Measurements from ENCODE around the gene HFM1. TPM values are rescaled to one million over a fixed set of nuclear protein-coding genes. Genes with fewer than 3 reads are reported as not detected.

HFM1 gene
- total RNA-seq, 1 experiment from 2014 or later, result 2.4 TPM

DNA sequence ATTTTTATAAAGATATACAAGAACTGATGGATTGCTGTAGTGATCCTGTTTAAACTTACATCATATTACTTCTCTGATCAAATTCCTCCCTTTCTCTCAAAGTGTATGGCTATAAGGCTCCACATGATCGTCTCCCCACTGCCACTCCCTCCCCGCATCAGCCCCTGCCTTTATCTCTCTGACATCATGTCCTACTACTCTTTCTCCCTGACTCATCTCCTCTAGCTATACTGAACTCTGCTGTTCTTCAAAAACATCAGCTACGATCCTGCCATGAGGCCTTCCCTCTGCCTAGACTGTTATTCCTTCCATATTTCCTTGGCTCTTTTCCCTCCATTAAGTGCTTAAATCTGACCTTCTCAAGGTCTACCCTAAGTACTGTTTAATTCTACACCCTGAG, 22.8 kb downstream of the HFM1 start:
- Mint-ChIP-seq H3K27ac (no peak overlapping the region), H3K27me3 (ENCODE audit: low read depth) (no peaks in the 10 kb centered on the region), H3K36me3 (ENCODE audit: insufficient read depth in 1 of 3, low read depth in 3 of 3) (no peaks in the 10 kb centered on the region), H3K4me3 (no peak overlapping the region), H3K4me1 (no peaks in the 10 kb centered on the region), H3K9me3 (no peaks in the 10 kb centered on the region)
- no peaks in the 10 kb centered on the region for H3K79me2 ChIP-seq (ENCODE audit: insufficient read depth, low read length)
- no peaks in the 10 kb centered on the region for H4K20me1 ChIP-seq (ENCODE audit: control insufficient read depth, insufficient read depth, insufficient read length)
- no peak overlapping the region for H3K56ac ChIP-seq (ENCODE audit: insufficient read length, low read depth, low read length)
- H3K14ac ChIP-seq (ENCODE audit: insufficient read depth, low read length), result no peak overlapping the region
- no peaks in the 10 kb centered on the region for H3K9me3 ChIP-seq (ENCODE audit: control insufficient read depth, low read depth, low read length)
- no peak overlapping the region for H3T11ph ChIP-seq (ENCODE audit: low read length)
- no peak overlapping the region for H2AFZ ChIP-seq (ENCODE audit: low read length)
- no peak overlapping the region for H4K5ac ChIP-seq (ENCODE audit: insufficient read length, low read depth, low read length)
- H4K91ac ChIP-seq (ENCODE audit: insufficient read length, low read depth, low read length), result no peak overlapping the region
- no peak overlapping the region for H2BK120ac ChIP-seq (ENCODE audit: low read depth, low read length, poor library complexity, severe bottlenecking)
- H3K4me1 ChIP-seq (ENCODE audit: insufficient read depth, low read length), result no peaks in the 10 kb centered on the region
- no peak overlapping the region for H3K9ac ChIP-seq (ENCODE audit: extremely low read depth, insufficient read length, low read length)
- H3K18ac ChIP-seq (ENCODE audit: insufficient read length, low read depth, low read length), result no peak overlapping the region
- H3K4ac ChIP-seq (ENCODE audit: low read depth, low read length), result no peak overlapping the region
- H3K27ac ChIP-seq (ENCODE audit: insufficient read length, low read depth, low read length), result no peak overlapping the region
- no peak overlapping the region for H2BK5ac ChIP-seq (ENCODE audit: insufficient read length, low read length)
- no peaks in the 10 kb centered on the region for H3K23me2 ChIP-seq (ENCODE audit: insufficient read length, low read depth, low read length, poor library complexity, severe bottlenecking)
- H2AK5ac ChIP-seq (ENCODE audit: insufficient read length, low read length), result no peak overlapping the region
- no peak overlapping the region for H3K4me2 ChIP-seq (ENCODE audit: insufficient read depth, insufficient read length, low read length)
- no peak overlapping the region for H3K23ac ChIP-seq (ENCODE audit: insufficient read length, low read depth, low read length)
- H4K8ac ChIP-seq (replicated peaks; ENCODE audit: insufficient read length, low read depth, low read length), result no peak overlapping the region
- no peak overlapping the region for H2BK12ac ChIP-seq (ENCODE audit: insufficient read length, low read depth, low read length)
- no peaks in the 10 kb centered on the region for H3K79me1 ChIP-seq (ENCODE audit: insufficient read depth, low read depth, low read length, poor library complexity, severe bottlenecking)
- WGBS (ENCODE audit: extremely low coverage, insufficient read length, low lambda C conversion rate), result no CpG with 5 or more reads among the region's 3 CpGs
- no peak overlapping the region for H2BK20ac ChIP-seq (ENCODE audit: low read depth, low read length, poor library complexity, severe bottlenecking)
- no peak for DNase-seq
- TF ChIP-seq CTCF (conservative IDR thresholded peaks at IDR 0.05), result no peak
- H2BK15ac ChIP-seq (ENCODE audit: low read depth, low read length), result no peak overlapping the region
- no peaks in the 10 kb centered on the region for H3K27me3 ChIP-seq (ENCODE audit: insufficient read depth, low read length)

Measured in H9 (cell line).